Measurements from ENCODE around the gene MC4R. TPM values are rescaled to one million over a fixed set of nuclear protein-coding genes. Genes with fewer than 3 reads are reported as not detected.

Gene MC4R
- total RNA-seq, 1 experiment from 2014 or later: not detected

DNA sequence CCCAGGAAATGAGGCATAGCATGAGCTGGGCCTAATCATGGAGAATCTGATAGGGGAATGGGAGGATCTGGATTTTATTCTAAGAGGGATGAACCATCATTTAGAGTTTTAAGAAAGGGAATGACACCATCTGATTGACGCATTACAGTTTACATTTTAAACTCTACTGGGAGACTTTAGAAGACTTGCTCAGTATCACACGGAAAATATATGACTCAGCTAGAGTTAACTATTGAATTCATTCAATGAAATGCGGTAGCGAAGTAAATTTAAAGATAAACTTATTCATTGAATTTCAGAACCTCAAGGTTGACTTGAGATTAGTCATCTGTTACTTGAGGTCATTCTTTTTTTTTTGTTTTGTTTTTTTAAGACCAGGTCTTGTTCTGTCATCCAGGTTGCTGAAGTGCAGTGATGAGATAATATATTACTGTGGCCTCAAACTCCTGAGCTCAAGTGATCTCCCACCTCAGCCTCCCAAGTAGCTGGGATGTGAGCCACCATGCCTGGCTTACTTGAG, 25.0 kb downstream of the MC4R start (continued):
- TF ChIP-seq FOXP1 (CRISPR knock-in tag; IDR thresholded peaks at IDR 0.05; ENCODE audit: borderline replicate concordance) (no peak), ZNF416 (CRISPR knock-in tag; IDR thresholded peaks at IDR 0.05) (no peak), GTF2I (CRISPR knock-in tag; conservative IDR thresholded peaks at IDR 0.05) (no peak), ZNF423 (CRISPR knock-in tag; IDR thresholded peaks at IDR 0.05) (no peak), ATF1 (CRISPR knock-in tag; IDR thresholded peaks at IDR 0.05) (no peak), ZNF263 (CRISPR knock-in tag; IDR thresholded peaks at IDR 0.05; ENCODE audit: low read depth) (no peak), NFE2L1 (CRISPR knock-in tag; IDR thresholded peaks at IDR 0.05) (no peak)
- TF ChIP-seq, protein P1, sequence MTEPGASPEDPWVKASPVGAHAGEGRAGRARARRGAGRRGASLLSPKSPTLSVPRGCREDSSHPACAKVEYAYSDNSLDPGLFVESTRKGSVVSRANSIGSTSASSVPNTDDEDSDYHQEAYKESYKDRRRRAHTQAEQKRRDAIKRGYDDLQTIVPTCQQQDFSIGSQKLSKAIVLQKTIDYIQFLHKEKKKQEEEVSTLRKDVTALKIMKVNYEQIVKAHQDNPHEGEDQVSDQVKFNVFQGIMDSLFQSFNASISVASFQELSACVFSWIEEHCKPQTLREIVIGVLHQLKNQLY (CRISPR knock-in tag; IDR thresholded peaks at IDR 0.05): no peak
- TF ChIP-seq, protein P2, sequence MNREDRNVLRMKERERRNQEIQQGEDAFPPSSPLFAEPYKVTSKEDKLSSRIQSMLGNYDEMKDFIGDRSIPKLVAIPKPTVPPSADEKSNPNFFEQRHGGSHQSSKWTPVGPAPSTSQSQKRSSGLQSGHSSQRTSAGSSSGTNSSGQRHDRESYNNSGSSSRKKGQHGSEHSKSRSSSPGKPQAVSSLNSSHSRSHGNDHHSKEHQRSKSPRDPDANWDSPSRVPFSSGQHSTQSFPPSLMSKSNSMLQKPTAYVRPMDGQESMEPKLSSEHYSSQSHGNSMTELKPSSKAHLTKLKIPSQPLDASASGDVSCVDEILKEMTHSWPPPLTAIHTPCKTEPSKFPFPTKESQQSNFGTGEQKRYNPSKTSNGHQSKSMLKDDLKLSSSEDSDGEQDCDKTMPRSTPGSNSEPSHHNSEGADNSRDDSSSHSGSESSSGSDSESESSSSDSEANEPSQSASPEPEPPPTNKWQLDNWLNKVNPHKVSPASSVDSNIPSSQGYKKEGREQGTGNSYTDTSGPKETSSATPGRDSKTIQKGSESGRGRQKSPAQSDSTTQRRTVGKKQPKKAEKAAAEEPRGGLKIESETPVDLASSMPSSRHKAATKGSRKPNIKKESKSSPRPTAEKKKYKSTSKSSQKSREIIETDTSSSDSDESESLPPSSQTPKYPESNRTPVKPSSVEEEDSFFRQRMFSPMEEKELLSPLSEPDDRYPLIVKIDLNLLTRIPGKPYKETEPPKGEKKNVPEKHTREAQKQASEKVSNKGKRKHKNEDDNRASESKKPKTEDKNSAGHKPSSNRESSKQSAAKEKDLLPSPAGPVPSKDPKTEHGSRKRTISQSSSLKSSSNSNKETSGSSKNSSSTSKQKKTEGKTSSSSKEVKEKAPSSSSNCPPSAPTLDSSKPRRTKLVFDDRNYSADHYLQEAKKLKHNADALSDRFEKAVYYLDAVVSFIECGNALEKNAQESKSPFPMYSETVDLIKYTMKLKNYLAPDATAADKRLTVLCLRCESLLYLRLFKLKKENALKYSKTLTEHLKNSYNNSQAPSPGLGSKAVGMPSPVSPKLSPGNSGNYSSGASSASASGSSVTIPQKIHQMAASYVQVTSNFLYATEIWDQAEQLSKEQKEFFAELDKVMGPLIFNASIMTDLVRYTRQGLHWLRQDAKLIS (CRISPR knock-in tag; IDR thresholded peaks at IDR 0.05; ENCODE audit: borderline replicate concordance): no peak
- TF ChIP-seq, protein P3, sequence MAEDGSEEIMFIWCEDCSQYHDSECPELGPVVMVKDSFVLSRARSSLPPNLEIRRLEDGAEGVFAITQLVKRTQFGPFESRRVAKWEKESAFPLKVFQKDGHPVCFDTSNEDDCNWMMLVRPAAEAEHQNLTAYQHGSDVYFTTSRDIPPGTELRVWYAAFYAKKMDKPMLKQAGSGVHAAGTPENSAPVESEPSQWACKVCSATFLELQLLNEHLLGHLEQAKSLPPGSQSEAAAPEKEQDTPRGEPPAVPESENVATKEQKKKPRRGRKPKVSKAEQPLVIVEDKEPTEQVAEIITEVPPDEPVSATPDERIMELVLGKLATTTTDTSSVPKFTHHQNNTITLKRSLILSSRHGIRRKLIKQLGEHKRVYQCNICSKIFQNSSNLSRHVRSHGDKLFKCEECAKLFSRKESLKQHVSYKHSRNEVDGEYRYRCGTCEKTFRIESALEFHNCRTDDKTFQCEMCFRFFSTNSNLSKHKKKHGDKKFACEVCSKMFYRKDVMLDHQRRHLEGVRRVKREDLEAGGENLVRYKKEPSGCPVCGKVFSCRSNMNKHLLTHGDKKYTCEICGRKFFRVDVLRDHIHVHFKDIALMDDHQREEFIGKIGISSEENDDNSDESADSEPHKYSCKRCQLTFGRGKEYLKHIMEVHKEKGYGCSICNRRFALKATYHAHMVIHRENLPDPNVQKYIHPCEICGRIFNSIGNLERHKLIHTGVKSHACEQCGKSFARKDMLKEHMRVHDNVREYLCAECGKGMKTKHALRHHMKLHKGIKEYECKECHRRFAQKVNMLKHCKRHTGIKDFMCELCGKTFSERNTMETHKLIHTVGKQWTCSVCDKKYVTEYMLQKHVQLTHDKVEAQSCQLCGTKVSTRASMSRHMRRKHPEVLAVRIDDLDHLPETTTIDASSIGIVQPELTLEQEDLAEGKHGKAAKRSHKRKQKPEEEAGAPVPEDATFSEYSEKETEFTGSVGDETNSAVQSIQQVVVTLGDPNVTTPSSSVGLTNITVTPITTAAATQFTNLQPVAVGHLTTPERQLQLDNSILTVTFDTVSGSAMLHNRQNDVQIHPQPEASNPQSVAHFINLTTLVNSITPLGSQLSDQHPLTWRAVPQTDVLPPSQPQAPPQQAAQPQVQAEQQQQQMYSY (CRISPR knock-in tag; IDR thresholded peaks at IDR 0.05): no peak

DNA sequence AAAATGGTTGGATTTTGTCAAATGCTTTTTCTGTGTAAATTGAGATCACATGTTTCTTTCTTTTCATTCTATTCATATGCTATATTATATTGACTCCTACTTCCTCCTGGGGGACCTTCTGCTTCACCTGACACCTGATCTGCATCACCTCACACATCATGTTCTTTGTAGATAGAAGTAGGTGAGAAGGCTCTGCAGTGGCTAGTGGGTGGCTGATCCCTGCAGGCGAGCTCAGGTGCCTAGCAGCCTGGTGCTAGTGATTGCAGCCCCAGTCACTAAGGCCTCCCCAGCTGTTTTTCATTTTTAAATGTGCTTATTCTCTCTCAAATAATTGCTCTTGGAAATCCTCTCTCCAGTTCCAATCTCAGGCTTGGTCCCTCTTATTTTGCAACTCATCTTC, 33.6 kb downstream of the MC4R start:
- Mint-ChIP-seq H3K27me3 (ENCODE audit: low read depth) (no peaks in the 10 kb centered on the region; the same call in 1 of the 2 replicates), H3K36me3 (peaks cover 5% of the 10 kb centered on the region; the same call in 1 of the 2 replicates), H3K27ac (no peak overlapping the region), H3K4me1 (peaks cover 45% of the 10 kb centered on the region), H3K9me3 (peaks cover 17% of the 10 kb centered on the region), H3K4me3 (no peak overlapping the region)
- ChIA-PET CTCF (interaction anchor here (1.0 kb wide), 1 partner anchor 343 kb away, joined by 3 read pairs; no protein-coding TSS in a partner anchor), POLR2A (no interaction called here)
- DNase-seq (ENCODE audit: low spot score) (no peak), ATAC-seq (peak; percentile 78)
- no peak for TF ChIP-seq SOX15 (CRISPR knock-in tag; IDR thresholded peaks at IDR 0.05)
- TF ChIP-seq, protein P4, sequence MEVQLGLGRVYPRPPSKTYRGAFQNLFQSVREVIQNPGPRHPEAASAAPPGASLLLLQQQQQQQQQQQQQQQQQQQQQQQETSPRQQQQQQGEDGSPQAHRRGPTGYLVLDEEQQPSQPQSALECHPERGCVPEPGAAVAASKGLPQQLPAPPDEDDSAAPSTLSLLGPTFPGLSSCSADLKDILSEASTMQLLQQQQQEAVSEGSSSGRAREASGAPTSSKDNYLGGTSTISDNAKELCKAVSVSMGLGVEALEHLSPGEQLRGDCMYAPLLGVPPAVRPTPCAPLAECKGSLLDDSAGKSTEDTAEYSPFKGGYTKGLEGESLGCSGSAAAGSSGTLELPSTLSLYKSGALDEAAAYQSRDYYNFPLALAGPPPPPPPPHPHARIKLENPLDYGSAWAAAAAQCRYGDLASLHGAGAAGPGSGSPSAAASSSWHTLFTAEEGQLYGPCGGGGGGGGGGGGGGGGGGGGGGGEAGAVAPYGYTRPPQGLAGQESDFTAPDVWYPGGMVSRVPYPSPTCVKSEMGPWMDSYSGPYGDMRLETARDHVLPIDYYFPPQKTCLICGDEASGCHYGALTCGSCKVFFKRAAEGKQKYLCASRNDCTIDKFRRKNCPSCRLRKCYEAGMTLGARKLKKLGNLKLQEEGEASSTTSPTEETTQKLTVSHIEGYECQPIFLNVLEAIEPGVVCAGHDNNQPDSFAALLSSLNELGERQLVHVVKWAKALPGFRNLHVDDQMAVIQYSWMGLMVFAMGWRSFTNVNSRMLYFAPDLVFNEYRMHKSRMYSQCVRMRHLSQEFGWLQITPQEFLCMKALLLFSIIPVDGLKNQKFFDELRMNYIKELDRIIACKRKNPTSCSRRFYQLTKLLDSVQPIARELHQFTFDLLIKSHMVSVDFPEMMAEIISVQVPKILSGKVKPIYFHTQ (CRISPR knock-in tag; IDR thresholded peaks at IDR 0.05): no peak
- TF ChIP-seq FOXJ3 (CRISPR knock-in tag; IDR thresholded peaks at IDR 0.05; ENCODE audit: borderline replicate concordance): no peak
- TF ChIP-seq ZBTB21 (CRISPR knock-in tag; IDR thresholded peaks at IDR 0.05; ENCODE audit: borderline replicate concordance): no peak
- TF ChIP-seq, protein P2 (CRISPR knock-in tag; IDR thresholded peaks at IDR 0.05; ENCODE audit: borderline replicate concordance): no peak
- TF ChIP-seq, protein P5, sequence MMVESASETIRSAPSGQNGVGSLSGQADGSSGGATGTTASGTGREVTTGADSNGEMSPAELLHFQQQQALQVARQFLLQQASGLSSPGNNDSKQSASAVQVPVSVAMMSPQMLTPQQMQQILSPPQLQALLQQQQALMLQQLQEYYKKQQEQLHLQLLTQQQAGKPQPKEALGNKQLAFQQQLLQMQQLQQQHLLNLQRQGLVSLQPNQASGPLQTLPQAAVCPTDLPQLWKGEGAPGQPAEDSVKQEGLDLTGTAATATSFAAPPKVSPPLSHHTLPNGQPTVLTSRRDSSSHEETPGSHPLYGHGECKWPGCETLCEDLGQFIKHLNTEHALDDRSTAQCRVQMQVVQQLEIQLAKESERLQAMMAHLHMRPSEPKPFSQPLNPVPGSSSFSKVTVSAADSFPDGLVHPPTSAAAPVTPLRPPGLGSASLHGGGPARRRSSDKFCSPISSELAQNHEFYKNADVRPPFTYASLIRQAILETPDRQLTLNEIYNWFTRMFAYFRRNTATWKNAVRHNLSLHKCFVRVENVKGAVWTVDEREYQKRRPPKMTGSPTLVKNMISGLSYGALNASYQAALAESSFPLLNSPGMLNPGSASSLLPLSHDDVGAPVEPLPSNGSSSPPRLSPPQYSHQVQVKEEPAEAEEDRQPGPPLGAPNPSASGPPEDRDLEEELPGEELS (CRISPR knock-in tag; IDR thresholded peaks at IDR 0.05): no peak
- TF ChIP-seq NR2C2 (CRISPR knock-in tag; IDR thresholded peaks at IDR 0.05): no peak

Measured in WTC11 (cell line).